GM12872 (cell line): Measurements from ENCODE around the gene LRP5.

Source experiments
- CTCF ChIP-seq: IDR thresholded peaks from 3 replicates; pipeline ENCODE4 v1.5.1; 2011; ENCODE audit warnings: low read depth, mild to moderate bottlenecking, low read length, moderate library complexity; ENCODE audit not compliant: insufficient read depth

LRP5 gene

DNA sequence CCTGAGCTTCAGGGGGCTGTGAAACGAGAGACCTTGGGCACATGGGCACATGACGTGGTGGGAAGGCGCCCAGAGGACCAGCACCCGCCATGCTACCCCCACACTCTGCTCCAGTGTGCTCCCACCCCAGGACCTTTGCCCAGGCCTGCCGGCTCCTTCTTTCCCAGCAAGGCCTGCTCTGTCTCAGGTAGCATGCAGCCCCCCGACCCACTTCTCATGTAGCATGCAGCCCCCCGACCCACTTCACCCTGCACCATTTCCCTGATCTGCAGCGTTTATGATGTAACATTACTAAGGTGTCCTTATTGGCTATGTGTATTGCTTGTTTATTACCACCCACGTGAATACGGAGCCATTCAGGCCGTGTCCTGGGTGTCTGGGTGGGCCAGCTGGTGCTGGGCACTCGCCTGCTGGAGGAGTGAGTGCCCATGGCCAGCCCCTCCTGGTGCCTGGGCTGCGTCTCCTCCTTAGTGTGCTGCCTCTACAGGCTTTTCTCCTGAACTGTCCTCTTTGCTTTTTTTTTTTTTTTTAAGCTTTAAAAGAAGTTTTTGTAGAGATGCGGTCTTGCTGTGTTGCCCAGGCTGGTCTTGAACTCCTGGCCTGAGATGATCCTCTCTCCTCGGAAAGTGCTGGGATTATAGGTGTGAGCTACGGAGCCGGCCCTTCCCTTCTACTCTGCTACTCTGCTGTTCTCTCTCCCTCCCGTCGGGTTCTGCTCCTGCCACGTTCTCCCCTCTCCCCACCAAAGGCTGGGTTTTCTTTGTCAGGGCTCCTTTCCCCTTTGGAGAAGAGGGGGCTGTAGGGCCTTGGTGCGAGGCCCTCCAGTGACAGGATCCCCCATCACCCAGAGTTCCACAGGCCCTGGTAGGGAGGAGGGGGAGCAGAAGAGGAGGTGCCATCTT, 29.4 kb downstream of the LRP5 start:
- no peak for TF ChIP-seq CTCF

DNA sequence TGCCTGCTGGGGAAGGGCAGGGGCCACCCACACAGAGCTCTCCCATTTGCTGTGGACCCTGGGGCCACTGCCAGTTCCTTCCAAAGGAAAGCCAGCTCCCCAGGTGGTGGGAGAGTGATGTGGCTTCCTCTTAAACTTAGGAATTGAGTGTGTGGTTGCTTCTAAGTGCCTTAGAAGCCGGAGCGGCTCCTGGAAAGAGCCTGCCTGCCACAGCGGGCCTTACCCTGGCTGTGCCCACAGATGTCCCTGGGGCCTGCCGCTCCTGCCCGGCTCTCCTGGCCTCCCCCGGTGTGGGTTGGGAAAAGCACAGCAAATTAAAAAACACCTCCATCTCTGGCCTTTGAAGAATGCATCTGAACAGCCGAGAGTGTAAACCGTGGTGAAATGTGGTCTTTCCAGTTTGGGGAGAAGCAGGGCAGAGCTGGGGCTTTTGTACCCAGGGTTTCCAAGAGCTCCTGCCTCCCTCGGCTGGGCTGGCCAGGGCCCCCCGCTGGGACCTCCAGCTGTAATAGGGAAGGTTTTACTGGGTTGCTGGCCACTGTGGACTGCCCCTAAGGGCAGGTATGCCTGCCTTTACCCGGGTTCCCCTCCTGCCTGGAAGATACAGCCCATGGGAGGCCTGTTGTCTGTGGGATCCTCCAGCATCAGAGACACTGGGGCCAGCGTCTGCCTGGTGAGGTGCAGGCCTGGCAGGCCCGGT, 30.2 kb downstream of the LRP5 start:
- no peak for TF ChIP-seq CTCF

- TF ChIP-seq CTCF = no peak
Observed at GRCh38 chr11:68343761-68344256, 31.4 kb downstream of the LRP5 start.

DNA sequence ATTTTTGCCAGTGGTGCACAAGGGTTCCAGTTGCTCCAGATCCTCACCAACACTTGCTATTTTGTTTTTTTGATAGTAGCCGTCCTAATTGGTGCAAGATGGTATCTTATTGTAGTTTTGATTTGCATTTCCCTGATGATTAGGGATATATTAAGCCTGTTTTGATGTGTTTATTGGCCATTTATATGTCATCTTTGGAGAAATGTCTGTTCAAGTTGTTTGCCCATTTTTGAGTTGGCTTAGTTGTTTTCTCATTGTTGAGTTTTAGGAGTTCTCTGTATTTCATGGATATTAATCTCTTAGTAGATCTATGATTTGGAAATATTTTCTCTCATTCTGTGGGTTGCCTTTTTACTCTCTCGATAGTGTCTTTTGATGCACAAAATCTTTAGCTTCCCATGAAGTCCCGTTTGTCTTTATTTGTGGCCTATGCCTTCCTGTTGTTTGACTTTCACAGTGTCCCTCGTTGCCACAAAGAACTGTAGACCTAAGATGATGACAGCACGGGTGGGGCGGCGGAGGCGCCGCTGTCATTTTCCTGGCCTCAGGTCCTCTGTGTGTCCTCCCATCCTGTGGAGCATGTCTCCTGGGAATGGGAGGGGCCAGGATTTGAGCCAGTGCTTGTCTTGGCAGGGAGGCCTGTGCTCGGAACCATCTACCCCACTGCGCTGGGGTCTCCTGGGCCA, 33.5 kb downstream of the LRP5 start:
- no peak for TF ChIP-seq CTCF

DNA sequence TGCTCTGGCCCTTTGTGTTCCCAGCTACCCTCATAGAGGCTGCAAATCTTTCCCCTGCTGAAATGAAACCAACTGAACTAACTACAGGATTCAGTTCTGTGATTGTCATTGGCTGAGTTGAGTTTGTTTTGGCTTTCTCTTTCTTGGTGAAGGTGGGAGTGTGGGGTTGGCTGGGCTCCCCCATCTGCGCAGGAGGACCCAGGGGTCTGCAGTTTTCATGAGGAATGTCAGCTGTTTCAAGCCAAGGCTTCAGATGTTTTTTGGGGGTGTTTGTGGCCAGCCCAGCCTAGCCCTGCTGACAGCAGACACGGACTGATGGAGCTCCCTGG, 34.0 kb downstream of the LRP5 start:
- TF ChIP-seq CTCF = no peak

DNA sequence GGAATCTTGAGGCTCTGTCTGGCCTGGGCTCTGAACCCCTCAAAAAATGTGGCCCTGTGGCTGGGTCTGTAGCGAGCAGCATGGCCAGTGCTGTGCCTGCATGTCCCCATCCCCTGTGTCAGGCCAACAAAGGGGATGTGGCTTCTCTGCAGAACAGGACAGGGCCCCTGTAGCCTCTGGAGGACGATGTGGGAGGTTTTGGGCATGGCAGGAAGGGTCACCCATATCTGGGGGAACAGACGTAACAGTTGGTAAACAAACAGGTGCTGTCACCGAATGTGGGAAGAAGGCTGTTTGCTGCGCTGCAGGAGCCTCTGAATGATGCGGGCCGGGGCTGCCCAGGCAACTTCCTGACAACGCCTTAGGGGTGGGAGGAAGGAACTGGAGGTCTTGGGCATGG, 35.0 kb downstream of the LRP5 start:
- TF ChIP-seq CTCF = no peak

DNA sequence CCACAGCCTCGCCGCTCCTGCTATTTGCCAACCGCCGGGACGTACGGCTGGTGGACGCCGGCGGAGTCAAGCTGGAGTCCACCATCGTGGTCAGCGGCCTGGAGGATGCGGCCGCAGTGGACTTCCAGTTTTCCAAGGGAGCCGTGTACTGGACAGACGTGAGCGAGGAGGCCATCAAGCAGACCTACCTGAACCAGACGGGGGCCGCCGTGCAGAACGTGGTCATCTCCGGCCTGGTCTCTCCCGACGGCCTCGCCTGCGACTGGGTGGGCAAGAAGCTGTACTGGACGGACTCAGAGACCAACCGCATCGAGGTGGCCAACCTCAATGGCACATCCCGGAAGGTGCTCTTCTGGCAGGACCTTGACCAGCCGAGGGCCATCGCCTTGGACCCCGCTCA, 35.5 kb downstream of the LRP5 start:
- TF ChIP-seq CTCF = no peak
